Liver (tissue), 9 donors: ENCODE results near the gene SCN3A. TPM values are rescaled to one million over a fixed set of nuclear protein-coding genes. Genes with fewer than 3 reads are reported as not detected.

Source experiments
- DNase-seq: peaks from one replicate; pipeline ENCODE4 v3.0.0-alpha.2; 2017; ENCODE audit warnings: low spot score
- H3K27ac ChIP-seq, 2 donors: one replicate each; pipeline ENCODE4 v1.7.0; 2013; ENCODE audit warnings: inconsistent platforms in 2 of 2, low read length in 2 of 2, control low read depth in 1 of 2, low read depth in 1 of 2, mild to moderate bottlenecking in 1 of 2
- H3K27me3 ChIP-seq, 4 donors: one replicate each; pipeline versions ENCODE4 v1.6.1 to v1.7.0; 2013; ENCODE audit warnings: low read length in 3 of 4, inconsistent platforms in 1 of 4, mild to moderate bottlenecking in 1 of 4, moderate library complexity in 1 of 4; ENCODE audit not compliant: control insufficient read depth in 4 of 4, insufficient read depth in 4 of 4
- H3K36me3 ChIP-seq, 4 donors: one replicate each; pipeline versions ENCODE4 v1.6.1 to v1.7.0; 2013; ENCODE audit warnings: low read length in 3 of 4, mild to moderate bottlenecking in 3 of 4, low read depth in 1 of 4, moderate library complexity in 1 of 4; ENCODE audit not compliant: control insufficient read depth in 4 of 4, insufficient read depth in 3 of 4
- H3K4me1 ChIP-seq, 4 donors: one replicate each; pipeline versions ENCODE4 v1.6.1 to v1.7.0; 2013; ENCODE audit warnings: low read length in 3 of 4, mild to moderate bottlenecking in 3 of 4, moderate library complexity in 1 of 4; ENCODE audit not compliant: control insufficient read depth in 4 of 4, insufficient read depth in 4 of 4
- H3K4me3 ChIP-seq, 3 donors: one replicate each; pipeline versions ENCODE4 v1.6.1 to v1.7.0; 2013; ENCODE audit warnings: low read length in 3 of 3, control low read depth in 1 of 3, low read depth in 1 of 3, mild to moderate bottlenecking in 1 of 3
- H3K9ac ChIP-seq, 2 donors: one replicate each; pipeline ENCODE4 v1.7.0; 2013; ENCODE audit warnings: low read length in 2 of 2, mild to moderate bottlenecking in 2 of 2, moderate library complexity in 2 of 2, control low read depth in 1 of 2, low read depth in 1 of 2
- H3K9me3 ChIP-seq, 4 donors: one replicate each; pipeline versions ENCODE4 v1.6.1 to v1.7.0; 2013; ENCODE audit warnings: low read length in 3 of 4; ENCODE audit not compliant: control insufficient read depth in 4 of 4
- EGR1 ChIP-seq, 2 donors: IDR thresholded peaks; 2 replicates each; pipeline ENCODE4 v1.6.1; 2016 to 2018; ENCODE audit warnings: antibody characterized with exemption in 2 of 2, low read depth in 2 of 2
- FOXA2 ChIP-seq: IDR thresholded peaks from 2 replicates; pipeline ENCODE4 v1.6.1; 2016; ENCODE audit warnings: antibody characterized with exemption
- GABPA ChIP-seq, 2 donors: IDR thresholded peaks in 1 of 2; conservative IDR thresholded peaks in 1 of 2; 2 replicates each; pipeline ENCODE4 v1.6.1; 2016; ENCODE audit warnings: antibody characterized with exemption in 2 of 2, mild to moderate bottlenecking in 1 of 2, moderate library complexity in 1 of 2
- HNF4A ChIP-seq, 2 donors: conservative IDR thresholded peaks; 2 replicates each; pipeline ENCODE4 v1.6.1; 2016; ENCODE audit warnings: antibody characterized with exemption in 2 of 2, mild to moderate bottlenecking in 2 of 2
- HNF4G ChIP-seq: IDR thresholded peaks from 2 replicates; pipeline ENCODE4 v1.6.1; 2016; ENCODE audit warnings: antibody characterized with exemption
- JUND ChIP-seq, 2 donors: IDR thresholded peaks; 2 replicates each; pipeline ENCODE4 v1.6.1; 2016; ENCODE audit warnings: antibody characterized with exemption in 2 of 2
- NR2F2 ChIP-seq: IDR thresholded peaks from 2 replicates; pipeline ENCODE4 v1.6.1; 2016; ENCODE audit warnings: antibody characterized with exemption
- RAD21 ChIP-seq, 2 donors: IDR thresholded peaks; 2 replicates each; pipeline ENCODE4 v1.6.1; 2016; ENCODE audit warnings: antibody characterized with exemption in 2 of 2, mild to moderate bottlenecking in 2 of 2
- RXRA ChIP-seq, 2 donors: IDR thresholded peaks; 2 replicates each; pipeline ENCODE4 v1.6.1; 2017 to 2018; ENCODE audit warnings: antibody characterized with exemption in 2 of 2, mild to moderate bottlenecking in 1 of 2
- SP1 ChIP-seq: IDR thresholded peaks from 2 replicates; pipeline ENCODE4 v1.6.1; 2018; ENCODE audit warnings: antibody characterized with exemption, mild to moderate bottlenecking
- TAF1 ChIP-seq: conservative IDR thresholded peaks from 2 replicates; pipeline ENCODE4 v1.6.1; 2016; ENCODE audit warnings: antibody characterized with exemption, mild to moderate bottlenecking
- YY1 ChIP-seq: IDR thresholded peaks from 2 replicates; pipeline ENCODE4 v1.6.1; 2016; ENCODE audit warnings: antibody characterized with exemption, mild to moderate bottlenecking
- WGBS: extraction: QIAGEN DNeasy Blood & Tissue Kit; methylation state at CpG from one replicate; pipeline ENCODE4 v1.1.7; 2013; 5-methylcytosine and 5-hydroxymethylcytosine counted together
- polyA plus RNA-seq, 2 donors: library from polyadenylated mRNA; stranded (reverse) in 1 of 2; unstranded in 1 of 2; fragments of 200-250 nt in 1 of 2; fragments of >200 nt in 1 of 2; fragmentation: Nextera tagmentation in 1 of 2; extraction: Ambion mirVana in 1 of 2; gene quantifications; one replicate each; pipeline versions ENCODE4 v1.2.1 to v1.2.3, GENCODE V29; 2013 to 2015
- total RNA-seq, 2 donors: library from RNA; depleted of rRNA; stranded (reverse); fragments of >200 nt; gene quantifications; one replicate each; pipeline ENCODE4 v1.2.3, GENCODE V29; 2014
- TF ChIP-seq, protein P1 (sequence below): IDR thresholded peaks from 2 replicates; pipeline ENCODE4 v1.6.1; 2016; ENCODE audit warnings: antibody characterized with exemption
- TF ChIP-seq, protein P2 (sequence below): IDR thresholded peaks from 2 replicates; pipeline ENCODE4 v1.6.1; 2016; ENCODE audit warnings: antibody characterized with exemption
- TF ChIP-seq, protein P3 (sequence below): IDR thresholded peaks from 2 replicates; pipeline ENCODE4 v1.6.1; 2016; ENCODE audit warnings: antibody characterized with exemption, mild to moderate bottlenecking
- TF ChIP-seq, protein P4 (sequence below): IDR thresholded peaks from 2 replicates; pipeline ENCODE4 v1.6.1; 2016; ENCODE audit warnings: antibody characterized with exemption
- donor health status: healthy.
- donor health status: healthy.
- donor health status: healthy.
- donor health status: healthy.
- donor health status: healthy.

SCN3A gene
- total and polyA plus RNA-seq, 4 donors, result 0.05 to 1.0 (median 0.29) TPM

DNA sequence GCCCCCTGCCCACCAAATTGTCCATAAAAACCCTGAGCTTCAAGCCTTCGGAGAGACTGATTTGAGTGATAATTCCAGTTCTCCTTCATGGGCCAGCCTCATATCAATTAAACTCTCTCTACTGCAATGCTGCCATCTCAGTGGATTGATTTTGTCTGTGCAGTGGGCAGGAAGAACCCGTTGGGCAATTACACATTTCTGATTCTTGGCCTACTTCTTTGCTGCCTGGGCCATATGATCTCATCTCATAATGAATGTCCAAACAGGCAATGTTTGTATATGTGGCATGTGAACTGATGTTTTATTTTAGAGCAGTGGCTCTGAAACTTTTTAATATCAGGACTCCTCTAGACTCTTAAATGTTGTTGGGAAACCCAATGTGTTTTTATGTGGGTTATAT is 147.3 kb downstream of the SCN3A start:
- Histone ChIP-seq H3K9ac (no peak overlapping the region), H3K4me3 (no peak overlapping the region), H3K36me3 (no peaks in the 10 kb centered on the region), H3K4me1 (no peaks in the 10 kb centered on the region), H3K9me3 (no peaks in the 10 kb centered on the region), H3K27me3 (no peaks in the 10 kb centered on the region), H3K27ac (no peak overlapping the region)
- WGBS, result 61% methylated on average over 2 of the region's 2 CpGs
- DNase-seq, result no peak
- TF ChIP-seq HNF4A (conservative IDR thresholded peaks at IDR 0.05), result no peak
- TF ChIP-seq, protein P1, sequence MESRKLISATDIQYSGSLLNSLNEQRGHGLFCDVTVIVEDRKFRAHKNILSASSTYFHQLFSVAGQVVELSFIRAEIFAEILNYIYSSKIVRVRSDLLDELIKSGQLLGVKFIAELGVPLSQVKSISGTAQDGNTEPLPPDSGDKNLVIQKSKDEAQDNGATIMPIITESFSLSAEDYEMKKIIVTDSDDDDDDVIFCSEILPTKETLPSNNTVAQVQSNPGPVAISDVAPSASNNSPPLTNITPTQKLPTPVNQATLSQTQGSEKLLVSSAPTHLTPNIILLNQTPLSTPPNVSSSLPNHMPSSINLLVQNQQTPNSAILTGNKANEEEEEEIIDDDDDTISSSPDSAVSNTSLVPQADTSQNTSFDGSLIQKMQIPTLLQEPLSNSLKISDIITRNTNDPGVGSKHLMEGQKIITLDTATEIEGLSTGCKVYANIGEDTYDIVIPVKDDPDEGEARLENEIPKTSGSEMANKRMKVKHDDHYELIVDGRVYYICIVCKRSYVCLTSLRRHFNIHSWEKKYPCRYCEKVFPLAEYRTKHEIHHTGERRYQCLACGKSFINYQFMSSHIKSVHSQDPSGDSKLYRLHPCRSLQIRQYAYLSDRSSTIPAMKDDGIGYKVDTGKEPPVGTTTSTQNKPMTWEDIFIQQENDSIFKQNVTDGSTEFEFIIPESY, result no peak
- TF ChIP-seq GABPA (IDR thresholded peaks at IDR 0.05 in 1 of 2, conservative IDR thresholded peaks at IDR 0.05 in 1 of 2), result no peak
- TF ChIP-seq HNF4G, result no peak
- TF ChIP-seq TAF1, result no peak
- TF ChIP-seq YY1, result no peak
- TF ChIP-seq RXRA (IDR thresholded peaks at IDR 0.05), result no peak
- TF ChIP-seq SP1, result no peak
- TF ChIP-seq RAD21 (IDR thresholded peaks at IDR 0.05), result no peak
- TF ChIP-seq JUND (IDR thresholded peaks at IDR 0.05), result no peak
- TF ChIP-seq NR2F2, result no peak
- no peak for TF ChIP-seq FOXA2
- TF ChIP-seq EGR1 (IDR thresholded peaks at IDR 0.05; ENCODE audit: low read depth in 2 of 2), result no peak
- TF ChIP-seq, protein P2, sequence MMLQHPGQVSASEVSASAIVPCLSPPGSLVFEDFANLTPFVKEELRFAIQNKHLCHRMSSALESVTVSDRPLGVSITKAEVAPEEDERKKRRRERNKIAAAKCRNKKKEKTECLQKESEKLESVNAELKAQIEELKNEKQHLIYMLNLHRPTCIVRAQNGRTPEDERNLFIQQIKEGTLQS, result no peak

DNA sequence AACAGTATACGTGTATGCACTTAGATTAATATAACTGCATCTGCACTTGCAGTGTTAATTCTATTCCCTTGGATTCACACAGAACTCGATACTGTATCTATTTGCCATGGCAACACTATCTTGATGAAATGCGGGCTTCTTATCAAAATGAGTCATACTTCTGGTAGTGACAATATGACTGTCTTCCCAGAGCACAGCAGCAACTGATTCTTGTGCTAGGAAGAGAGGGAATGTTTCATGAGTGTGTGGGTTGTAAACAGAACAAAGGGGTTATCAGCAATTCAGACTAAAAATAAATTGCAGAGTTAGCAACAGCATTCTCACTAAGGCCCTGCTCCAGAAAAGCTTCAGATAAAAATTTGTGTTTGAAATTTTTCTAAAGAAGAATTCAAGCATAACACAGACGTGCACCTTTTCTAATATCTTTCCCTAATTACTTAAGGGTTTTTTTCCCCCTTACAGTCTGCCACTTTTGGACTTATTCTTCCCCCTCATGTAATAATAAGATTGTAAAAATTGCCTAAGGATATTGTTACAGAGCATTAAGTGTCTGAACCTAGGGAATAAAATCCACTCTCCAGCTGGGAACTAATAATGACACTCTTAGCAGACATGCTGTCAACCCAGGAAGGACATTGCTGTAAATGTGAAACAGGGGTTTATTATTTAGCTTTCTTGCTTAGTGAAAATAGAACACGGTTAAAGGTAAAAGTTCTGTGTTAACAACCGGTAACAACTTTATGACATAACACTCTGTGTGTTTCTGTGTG is 148.6 kb downstream of the SCN3A start:
- Histone ChIP-seq H3K27ac (no peak overlapping the region), H3K36me3 (no peaks in the 10 kb centered on the region), H3K9ac (no peak overlapping the region), H3K4me3 (no peak overlapping the region), H3K9me3 (no peaks in the 10 kb centered on the region), H3K27me3 (no peaks in the 10 kb centered on the region), H3K4me1 (no peaks in the 10 kb centered on the region)
- no peak for TF ChIP-seq GABPA (IDR thresholded peaks at IDR 0.05 in 1 of 2, conservative IDR thresholded peaks at IDR 0.05 in 1 of 2)
- no peak for TF ChIP-seq SP1
- TF ChIP-seq FOXA2, result no peak
- TF ChIP-seq NR2F2, result no peak
- TF ChIP-seq, protein P1, result no peak
- TF ChIP-seq RAD21 (IDR thresholded peaks at IDR 0.05), result no peak
- TF ChIP-seq, protein P2, result no peak
- no peak for TF ChIP-seq HNF4G
- TF ChIP-seq, protein P3, sequence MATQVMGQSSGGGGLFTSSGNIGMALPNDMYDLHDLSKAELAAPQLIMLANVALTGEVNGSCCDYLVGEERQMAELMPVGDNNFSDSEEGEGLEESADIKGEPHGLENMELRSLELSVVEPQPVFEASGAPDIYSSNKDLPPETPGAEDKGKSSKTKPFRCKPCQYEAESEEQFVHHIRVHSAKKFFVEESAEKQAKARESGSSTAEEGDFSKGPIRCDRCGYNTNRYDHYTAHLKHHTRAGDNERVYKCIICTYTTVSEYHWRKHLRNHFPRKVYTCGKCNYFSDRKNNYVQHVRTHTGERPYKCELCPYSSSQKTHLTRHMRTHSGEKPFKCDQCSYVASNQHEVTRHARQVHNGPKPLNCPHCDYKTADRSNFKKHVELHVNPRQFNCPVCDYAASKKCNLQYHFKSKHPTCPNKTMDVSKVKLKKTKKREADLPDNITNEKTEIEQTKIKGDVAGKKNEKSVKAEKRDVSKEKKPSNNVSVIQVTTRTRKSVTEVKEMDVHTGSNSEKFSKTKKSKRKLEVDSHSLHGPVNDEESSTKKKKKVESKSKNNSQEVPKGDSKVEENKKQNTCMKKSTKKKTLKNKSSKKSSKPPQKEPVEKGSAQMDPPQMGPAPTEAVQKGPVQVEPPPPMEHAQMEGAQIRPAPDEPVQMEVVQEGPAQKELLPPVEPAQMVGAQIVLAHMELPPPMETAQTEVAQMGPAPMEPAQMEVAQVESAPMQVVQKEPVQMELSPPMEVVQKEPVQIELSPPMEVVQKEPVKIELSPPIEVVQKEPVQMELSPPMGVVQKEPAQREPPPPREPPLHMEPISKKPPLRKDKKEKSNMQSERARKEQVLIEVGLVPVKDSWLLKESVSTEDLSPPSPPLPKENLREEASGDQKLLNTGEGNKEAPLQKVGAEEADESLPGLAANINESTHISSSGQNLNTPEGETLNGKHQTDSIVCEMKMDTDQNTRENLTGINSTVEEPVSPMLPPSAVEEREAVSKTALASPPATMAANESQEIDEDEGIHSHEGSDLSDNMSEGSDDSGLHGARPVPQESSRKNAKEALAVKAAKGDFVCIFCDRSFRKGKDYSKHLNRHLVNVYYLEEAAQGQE, result no peak
- TF ChIP-seq YY1, result no peak
- TF ChIP-seq HNF4A (conservative IDR thresholded peaks at IDR 0.05), result no peak
- TF ChIP-seq, protein P4, sequence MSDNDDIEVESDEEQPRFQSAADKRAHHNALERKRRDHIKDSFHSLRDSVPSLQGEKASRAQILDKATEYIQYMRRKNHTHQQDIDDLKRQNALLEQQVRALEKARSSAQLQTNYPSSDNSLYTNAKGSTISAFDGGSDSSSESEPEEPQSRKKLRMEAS, result no peak
- WGBS, result 48% methylated on average over 6 of the region's 6 CpGs
- DNase-seq, result no peak
